VCaP (cell line): ENCODE measurements around the gene STK4.

ENCODE experiments used
- H3K27ac ChIP-seq: fragments of 450-650 bp; 2 replicates; pipeline ENCODE4 v1.5.1; 2017
- CTCF ChIP-seq: fragments of 450-650 bp; conservative IDR thresholded peaks from 2 replicates; pipeline ENCODE4 v1.5.1; 2017; ENCODE audit warnings: mild to moderate bottlenecking, moderate library complexity

STK4 gene

GRCh38 chr20:44967207-44967807 is 995 bp downstream of the STK4 start:
- peak overlapping the region; percentile 77 for H3K27ac ChIP-seq
- no peak for TF ChIP-seq CTCF

- no peak for TF ChIP-seq CTCF
- no peak overlapping the region for H3K27ac ChIP-seq
These were observed 3.1 kb downstream of the STK4 start for GRCh38 chr20:44969300-44969894.

- TF ChIP-seq CTCF: no peak
- peak overlapping the region; percentile 8; the same call in 1 of the 2 replicates for H3K27ac ChIP-seq
These were observed 4.0 kb downstream of the STK4 start for GRCh38 chr20:44970243-44970757.

GRCh38 chr20:44973053-44973452 is 6.7 kb downstream of the STK4 start:
- H3K27ac ChIP-seq: no peak overlapping the region
- no peak for TF ChIP-seq CTCF

- H3K27ac ChIP-seq: peak overlapping the region; percentile 91; the same call in 1 of the 2 replicates
- no peak for TF ChIP-seq CTCF
These were observed 10.4 kb downstream of the STK4 start for GRCh38 chr20:44976698-44977097.

- no peak for TF ChIP-seq CTCF
- peak overlapping the region; percentile 91 for H3K27ac ChIP-seq
These were observed 12.8 kb downstream of the STK4 start for GRCh38 chr20:44979090-44979621.

GRCh38 chr20:44981736-44982406 is 15.6 kb downstream of the STK4 start:
- H3K27ac ChIP-seq: peak overlapping the region; percentile 91; the same call in 1 of the 2 replicates
- TF ChIP-seq CTCF: no peak
